GM12878 (cell line): Measurements from ENCODE around the gene SMIM31. TPM values are rescaled to one million over a fixed set of nuclear protein-coding genes. Genes with fewer than 3 reads are reported as not detected.

Experiments
- ATAC-seq: fragments of 200-7000 bp; cut with Tn5 transposase; 3 replicates; pipeline ENCODE4 v1.9.1; 2020; ENCODE audit warnings: mild to moderate bottlenecking, moderate library complexity
- BruUV-seq: library from RNA; stranded (reverse); fragments of 400-500 nt; replicated peaks from 2 replicates; lab custom pipeline; 2021; lab: Mats Ljungman, UMichigan
- CTCF ChIA-PET: fragments of 300-600 bp; sonication (Branson Sonifier 250); formaldehyde crosslinking; extraction: SDS; loops from one replicate; lab custom pipeline; 2021; ENCODE audit warnings: inconsistent platforms; lab: Yijun Ruan, JAX
- POLR2A ChIA-PET: fragments of 350-600 bp; formaldehyde crosslinking; extraction: SDS; loops from one replicate; lab custom pipeline; 2021; ENCODE audit warnings: inconsistent platforms; lab: Charles Lee
- RAD21 ChIA-PET: fragments of 300-600 bp; sonication (Branson Sonifier 250); formaldehyde crosslinking; loops from one replicate; lab custom pipeline; 2023; ENCODE audit warnings: antibody characterized with exemption; ENCODE audit not compliant: unreplicated experiment; lab: Charles Lee
- SMC1A ChIA-PET: fragments of 300-600 bp; sonication (Branson Sonifier 250); formaldehyde crosslinking; loops from one replicate; lab custom pipeline; 2023; ENCODE audit not compliant: unreplicated experiment, uncharacterized antibody; lab: Charles Lee
- DNase-seq: peaks from one replicate; pipeline ENCODE4 v3.0.0-alpha.2; 2011; ENCODE audit warnings: low read depth, low spot score
- FAIRE-seq: peaks from 3 replicates; lab custom pipeline; 2011; peaks lifted over from hg19 to GRCh38; lab: Jason Lieb, UNC
- H2AFZ ChIP-seq: 2 replicates; pipeline ENCODE4 v1.6.0; 2011; ENCODE audit warnings: low read depth, low read length, control low read depth; ENCODE audit not compliant: control insufficient read depth
- H3K27ac ChIP-seq: 2 replicates; pipeline ENCODE4 v1.5.1; 2011; ENCODE audit warnings: control low read depth; ENCODE audit not compliant: control insufficient read depth, insufficient read depth
- H3K27me3 ChIP-seq, 2 experiments: replicated peaks in 1 of 2; 2 replicates each; pipeline versions ENCODE4 v1.6.0 to v1.6.1; 2011; ENCODE audit warnings: low read length in 1 of 2; ENCODE audit not compliant: control insufficient read depth in 2 of 2, insufficient read depth in 2 of 2
- H3K36me3 ChIP-seq, 2 experiments: 2 replicates each; pipeline ENCODE4 v1.5.1; 2011; ENCODE audit warnings: low read length in 1 of 2; ENCODE audit not compliant: control insufficient read depth in 2 of 2, insufficient read depth in 2 of 2
- H3K4me1 ChIP-seq: 2 replicates; pipeline ENCODE4 v1.6.1; 2011; ENCODE audit warnings: mild to moderate bottlenecking, low read length, moderate library complexity, mixed read lengths; ENCODE audit not compliant: control insufficient read depth, insufficient read depth
- H3K4me2 ChIP-seq: 2 replicates; pipeline ENCODE4 v1.6.0; 2011; ENCODE audit warnings: control low read depth; ENCODE audit not compliant: control insufficient read depth, insufficient read depth
- H3K4me3 ChIP-seq: fragments of 200-600 bp; sonication (generic); 2 replicates; pipeline ENCODE4 v1.5.1; 2016
- H3K79me2 ChIP-seq: 2 replicates; pipeline ENCODE4 v1.6.0; 2011; ENCODE audit warnings: low read length; ENCODE audit not compliant: control insufficient read depth, insufficient read depth
- H3K9ac ChIP-seq: 2 replicates; pipeline ENCODE4 v1.8.0; 2011; ENCODE audit warnings: low read length, control low read depth, mixed read lengths; ENCODE audit not compliant: control insufficient read depth, insufficient read depth
- H3K9me3 ChIP-seq: replicated peaks from 3 replicates; pipeline ENCODE4 v1.5.1; 2011; ENCODE audit warnings: mild to moderate bottlenecking, low read length; ENCODE audit not compliant: control insufficient read depth, insufficient read depth
- H4K20me1 ChIP-seq: 2 replicates; pipeline ENCODE4 v1.6.0; 2011; ENCODE audit not compliant: control insufficient read depth, insufficient read depth
- CEBPB ChIP-seq, 2 experiments: fragments of 150-350 bp in 1 of 2; IDR thresholded peaks; 2 replicates each; pipeline ENCODE4 v1.6.1; 2012 to 2014; ENCODE audit warnings: low read depth in 2 of 2, low read length in 2 of 2, borderline replicate concordance in 1 of 2, inconsistent platforms in 1 of 2
- MTA3 ChIP-seq: IDR thresholded peaks from 2 replicates; pipeline ENCODE4 v1.6.1; 2012; ENCODE audit warnings: low read length, inconsistent platforms, borderline replicate concordance
- NFXL1 ChIP-seq: fragments of 450-650 bp; IDR thresholded peaks from 2 replicates; pipeline ENCODE4 v1.6.1; 2017; ENCODE audit warnings: antibody characterized with exemption, mild to moderate bottlenecking, borderline replicate concordance
- NR2C1 ChIP-seq: fragments of 450-650 bp; IDR thresholded peaks from 2 replicates; pipeline ENCODE4 v1.6.1; 2017; ENCODE audit warnings: antibody characterized with exemption, mild to moderate bottlenecking, moderate library complexity
- PAX8 ChIP-seq: fragments of 450-650 bp; IDR thresholded peaks from 2 replicates; pipeline ENCODE4 v1.6.1; 2017; ENCODE audit warnings: mild to moderate bottlenecking, moderate library complexity
- POLR2AphosphoS5 ChIP-seq: IDR thresholded peaks from 2 replicates; pipeline ENCODE4 v1.6.1; 2011; ENCODE audit warnings: mild to moderate bottlenecking, low read length, inconsistent platforms
- RAD21 ChIP-seq: IDR thresholded peaks from 2 replicates; pipeline ENCODE4 v1.6.1; 2011; ENCODE audit warnings: mild to moderate bottlenecking, low read depth, low read length, moderate library complexity; ENCODE audit not compliant: insufficient read depth
- SREBF2 ChIP-seq: IDR thresholded peaks from 2 replicates; pipeline ENCODE4 v1.6.1; 2012; ENCODE audit warnings: mild to moderate bottlenecking, low read length
- TBL1XR1 ChIP-seq: IDR thresholded peaks from 2 replicates; pipeline ENCODE4 v1.6.1; 2012; ENCODE audit warnings: low read depth, low read length, improper control_type of control experiment
- WGBS: methylation state at CpG from one replicate; pipeline ENCODE4 v1.1.6; 2016; ENCODE audit warnings: low lambda C conversion rate; ENCODE audit not compliant: insufficient replicate concordance, insufficient coverage; ENCODE audit errors: missing lambda C conversion rate; 5-methylcytosine and 5-hydroxymethylcytosine counted together
- in situ Hi-C: fragments of 300-500 bp; cut with MboI; formaldehyde crosslinking; loops from 9 replicates; pipeline ENCODE4 v1.14.3; 2018; ENCODE audit warnings: mixed read lengths
- intact Hi-C: fragments of 100-400 bp; cut with micrococcal nuclease; formaldehyde crosslinking; loops from one replicate; pipeline ENCODE4 v1.14.2; 2022; ENCODE audit not compliant: unreplicated experiment
- polyA plus RNA-seq, 11 experiments: library from polyadenylated mRNA; depleted of rRNA in 4 of 11; unstranded in 6 of 11; stranded (reverse) in 5 of 11; fragments of >200 nt; fragmentation: Nextera tagmentation in 4 of 11; fragmentation: Illumina TruSeq in 1 of 11; extraction: Ambion mirVana in 4 of 11; extraction: Trizol in 1 of 11; gene quantifications; 1 replicate in 1 of 11; 2 replicates in 10 of 11; pipeline versions ENCODE4 v1.2.1 to v1.2.3, GENCODE V29; 2011 to 2016; ENCODE audit warnings: inconsistent platforms in 2 of 11, missing spikeins in 2 of 11, low read depth in 1 of 11
- small RNA-seq: library from RNA; depleted of rRNA; stranded (forward); fragments of <200 nt; gene quantifications from one replicate; pipeline ENCODE3, GENCODE V24; 2014
- total RNA-seq, 4 experiments: library from RNA; depleted of rRNA in 3 of 4; stranded (reverse); fragments of >200 nt in 3 of 4; fragmentation: Illumina TruSeq in 1 of 4; extraction: Trizol in 1 of 4; gene quantifications; 2 replicates each; pipeline versions ENCODE4 v1.2.1 to v1.2.3, GENCODE V29; 2013 to 2021
- TF ChIP-seq, protein P1 (sequence below): IDR thresholded peaks from 2 replicates; pipeline ENCODE4 v1.6.1; 2011; ENCODE audit warnings: borderline replicate concordance, low read depth, mild to moderate bottlenecking, moderate library complexity, low read length; ENCODE audit not compliant: insufficient read depth, poor library complexity, severe bottlenecking

SMIM31 gene
- total and polyA plus RNA-seq, 10 of the 15 experiments (the other 5 are each of a cell fraction or from before 2014, with no cell fraction given): not detected

DNA sequence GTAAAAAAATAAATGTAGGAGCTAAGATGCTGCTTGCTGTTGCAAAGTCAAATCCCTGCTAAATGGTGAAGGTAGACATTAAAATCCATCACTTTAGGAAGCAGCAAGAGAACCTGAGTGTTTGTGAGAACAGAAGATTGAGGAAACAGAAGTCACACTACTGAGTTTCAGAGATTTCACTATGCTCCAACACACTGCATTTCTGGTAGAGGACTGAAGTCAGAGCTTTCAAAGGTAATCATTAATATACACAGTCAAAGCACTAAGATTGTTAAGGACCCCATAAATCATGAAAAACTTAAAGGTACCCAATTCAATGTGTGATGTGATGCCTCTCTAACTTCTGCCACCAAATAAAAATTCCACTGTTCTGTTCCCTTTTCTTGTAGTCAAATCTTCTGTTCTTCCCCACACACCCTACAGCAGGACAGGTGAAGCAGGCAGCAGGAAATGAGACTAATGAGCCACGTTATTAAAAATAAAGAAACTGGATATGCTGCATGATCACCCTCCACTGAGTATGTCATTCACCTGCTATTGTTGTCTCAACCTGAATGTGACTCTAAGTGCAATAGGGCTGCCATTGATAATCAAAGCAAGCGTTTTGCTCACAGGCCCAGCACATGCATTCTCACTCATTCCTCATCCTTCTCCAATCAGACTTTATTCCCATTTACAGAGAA is 94.2 kb downstream of the SMIM31 start:
- intact Hi-C loops (no loop called here), in situ Hi-C loops (no loop called here)
- SMC1A ChIA-PET: no interaction called here

More for the DNA sequence above, 94.2 kb downstream of the SMIM31 start:
- peak; percentile 65 for ATAC-seq
- Histone ChIP-seq H3K79me2 (no peaks in the 10 kb centered on the region), H3K4me2 (no peak overlapping the region), H3K9ac (no peak overlapping the region), H2AFZ (no peak overlapping the region), H4K20me1 (no peaks in the 10 kb centered on the region), H3K27ac (no peak overlapping the region)
- RAD21 ChIA-PET: no interaction called here
- no TSS peak for BruUV-seq
- DNase-seq: no peak
- TF ChIP-seq, protein P1, sequence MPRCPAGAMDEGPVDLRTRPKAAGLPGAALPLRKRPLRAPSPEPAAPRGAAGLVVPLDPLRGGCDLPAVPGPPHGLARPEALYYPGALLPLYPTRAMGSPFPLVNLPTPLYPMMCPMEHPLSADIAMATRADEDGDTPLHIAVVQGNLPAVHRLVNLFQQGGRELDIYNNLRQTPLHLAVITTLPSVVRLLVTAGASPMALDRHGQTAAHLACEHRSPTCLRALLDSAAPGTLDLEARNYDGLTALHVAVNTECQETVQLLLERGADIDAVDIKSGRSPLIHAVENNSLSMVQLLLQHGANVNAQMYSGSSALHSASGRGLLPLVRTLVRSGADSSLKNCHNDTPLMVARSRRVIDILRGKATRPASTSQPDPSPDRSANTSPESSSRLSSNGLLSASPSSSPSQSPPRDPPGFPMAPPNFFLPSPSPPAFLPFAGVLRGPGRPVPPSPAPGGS: no peak
- TF ChIP-seq MTA3 (no peak), NR2C1 (no peak), NFXL1 (no peak), TBL1XR1 (no peak), SREBF2 (no peak), RAD21 (no peak), CEBPB (IDR thresholded peaks at IDR 0.05; ENCODE audit: borderline replicate concordance in 1 of 2, low read depth in 2 of 2, low read length in 2 of 2) (no peak), POLR2AphosphoS5 (no peak), PAX8 (no peak)
- TF ChIP-seq, all 136 proteins: peak for 0
- POLR2A ChIA-PET: no interaction called here
- Histone ChIP-seq H3K4me3 (no peak overlapping the region), H3K4me1 (no peaks in the 10 kb centered on the region), H3K36me3 (no peaks in the 10 kb centered on the region), H3K27me3 (no peaks in the 10 kb centered on the region), H3K9me3 (no peaks in the 10 kb centered on the region)
- WGBS: 16% methylated on average over 2 of the region's 2 CpGs
- no peak for FAIRE-seq
- CTCF ChIA-PET: no interaction called here

Small RNA genes lying within 50 kb of the gene (small RNA-seq; reads per million reads assigned to genes)
- gene RNU6-668P: not detected

Other genes with a start within 250 kb of the SMIM31 start
- gene APELA, start 123.0 kb downstream of the SMIM31 start, total RNA-seq (2014; rRNA removed): 0.85 and 1.9 TPM in 2 replicates
- gene APELA, start 123.0 kb downstream of the SMIM31 start, total RNA-seq (2014; rRNA removed; fragmentation: Illumina TruSeq; extraction: Trizol): 0.55 and 0.89 TPM in 2 replicates
- gene APELA, start 123.0 kb downstream of the SMIM31 start, total RNA-seq (2021): 0.64 and 1.3 TPM in 2 replicates
- 6.9 and 13.1 TPM in 2 replicates for gene APELA, start 123.0 kb downstream of the SMIM31 start, polyA plus RNA-seq (2011; rRNA removed)
- 0.79 and 0.82 TPM in 2 replicates for gene APELA, start 123.0 kb downstream of the SMIM31 start, polyA plus RNA-seq (2014; fragmentation: Illumina TruSeq; extraction: Trizol)
- 1 to 10 TPM; 1.2 TPM for gene APELA, start 123.0 kb downstream of the SMIM31 start, polyA plus RNA-seq (2014; fragmentation: Nextera tagmentation; extraction: Ambion mirVana)
- 0.86 and 1.4 TPM in 2 replicates for gene APELA, start 123.0 kb downstream of the SMIM31 start, polyA plus RNA-seq (2014; rRNA removed)
- gene APELA, start 123.0 kb downstream of the SMIM31 start, polyA plus RNA-seq (2016; fragmentation: Nextera tagmentation; extraction: Ambion mirVana): 1 to 10 TPM; 1.7 to 2.0 TPM
- gene TRIM61, start 223.5 kb downstream of the SMIM31 start, total RNA-seq (2014; rRNA removed): 3.4 TPM in 2 replicates
- gene TRIM61, start 223.5 kb downstream of the SMIM31 start, total RNA-seq (2014; rRNA removed; fragmentation: Illumina TruSeq; extraction: Trizol): 5.2 and 5.9 TPM in 2 replicates
- gene TRIM61, start 223.5 kb downstream of the SMIM31 start, total RNA-seq (2021): 5.6 and 5.7 TPM in 2 replicates
- 3.2 and 4.0 TPM in 2 replicates for gene TRIM61, start 223.5 kb downstream of the SMIM31 start, polyA plus RNA-seq (2011; rRNA removed)
- 5.7 and 6.1 TPM in 2 replicates for gene TRIM61, start 223.5 kb downstream of the SMIM31 start, polyA plus RNA-seq (2014; fragmentation: Illumina TruSeq; extraction: Trizol)
- gene TRIM61, start 223.5 kb downstream of the SMIM31 start, polyA plus RNA-seq (2014; fragmentation: Nextera tagmentation; extraction: Ambion mirVana): 1 to 10 TPM; 7.1 to 9.0 TPM
- 3.3 TPM in 2 replicates for gene TRIM61, start 223.5 kb downstream of the SMIM31 start, polyA plus RNA-seq (2014; rRNA removed)
- 10 to 100 TPM in 1 of 2 experiments, 1 to 10 TPM in 1; 8.5 to 10.9 TPM for gene TRIM61, start 223.5 kb downstream of the SMIM31 start, polyA plus RNA-seq (2016; fragmentation: Nextera tagmentation; extraction: Ambion mirVana)